Stimulated activated CD8-positive, alpha-beta memory T cell treated with anti-CD3 and anti-CD28 coated beads, Interleukin-4, amount 100 ng/mL, for 1 hour (primary cell): ENCODE measurements around the gene ADAP2.
"Not testable (repeated sequence)": the region's sequence is repeated elsewhere in the genome, so short reads cannot be mapped to it uniquely, and the experiment has no call there.

ENCODE experiments used
- DNase-seq, 2 donors: peaks; one replicate each; pipeline ENCODE4 v3.0.0-alpha.2; 2020; ENCODE audit warnings: low read depth in 2 of 2, low spot score in 1 of 2

ADAP2 gene

GRCh38 chr17:30921544-30922196 lies at the start of gene ADAP2:
Gene ADAP2 (plus strand): TSS chr17:30921945. CDS start chr17:30922015, 70 bp downstream.
- no peak for DNase-seq

GRCh38 chr17:30886187-30886586 lies 35.6 kb upstream of the ADAP2 start:
- DNase-seq: no peak

GRCh38 chr17:30894236-30894635 lies 27.5 kb upstream of the ADAP2 start:
- no peak for DNase-seq

GRCh38 chr17:30897311-30897710 lies 24.4 kb upstream of the ADAP2 start:
- no peak for DNase-seq

- DNase-seq: no peak
Measured at GRCh38 chr17:30905742-30906100, 16.0 kb upstream of the ADAP2 start.

GRCh38 chr17:30906101-30906911 lies 15.4 kb upstream of the ADAP2 start, which contains the start of gene TEFM:
Gene TEFM (minus strand): TSS chr17:30906238. CDS start chr17:30906198, 40 bp downstream.
- DNase-seq: peak; percentile 69 to 73

- DNase-seq: no peak
Measured at GRCh38 chr17:30908717-30909420, 12.9 kb upstream of the ADAP2 start.

GRCh38 chr17:30910151-30910550 lies 11.6 kb upstream of the ADAP2 start:
- DNase-seq: not testable (repeated sequence)

- DNase-seq: no peak
Measured at GRCh38 chr17:30913955-30914354, 7.8 kb upstream of the ADAP2 start.

GRCh38 chr17:30915833-30916611 lies 5.7 kb upstream of the ADAP2 start:
- DNase-seq: no peak

GRCh38 chr17:30917050-30917449 lies 4.7 kb upstream of the ADAP2 start:
- DNase-seq: no peak

- no peak for DNase-seq
Measured at GRCh38 chr17:30920282-30920681, 1.5 kb upstream of the ADAP2 start.

- DNase-seq: no peak
Measured at GRCh38 chr17:30920683-30921543, 832 bp upstream of the ADAP2 start.

- DNase-seq: no peak
Measured at GRCh38 chr17:30922235-30923030, 688 bp downstream of the ADAP2 start.

GRCh38 chr17:30924341-30924740 lies 2.6 kb downstream of the ADAP2 start:
- DNase-seq: no peak

- DNase-seq: no peak
Measured at GRCh38 chr17:30926516-30926915, 4.8 kb downstream of the ADAP2 start.

GRCh38 chr17:30927756-30928155 lies 6.0 kb downstream of the ADAP2 start:
- DNase-seq: no peak

- DNase-seq: no peak
Measured at GRCh38 chr17:30928584-30928983, 6.8 kb downstream of the ADAP2 start.

- no peak for DNase-seq
Measured at GRCh38 chr17:30929081-30929633, 7.4 kb downstream of the ADAP2 start.
